Measurements from ENCODE around the gene OR2AJ1. TPM values are rescaled to one million over a fixed set of nuclear protein-coding genes. Genes with fewer than 3 reads are reported as not detected.

The OR2AJ1 gene
- total RNA-seq, 1 donor from 2014 or later: not detected

DNA sequence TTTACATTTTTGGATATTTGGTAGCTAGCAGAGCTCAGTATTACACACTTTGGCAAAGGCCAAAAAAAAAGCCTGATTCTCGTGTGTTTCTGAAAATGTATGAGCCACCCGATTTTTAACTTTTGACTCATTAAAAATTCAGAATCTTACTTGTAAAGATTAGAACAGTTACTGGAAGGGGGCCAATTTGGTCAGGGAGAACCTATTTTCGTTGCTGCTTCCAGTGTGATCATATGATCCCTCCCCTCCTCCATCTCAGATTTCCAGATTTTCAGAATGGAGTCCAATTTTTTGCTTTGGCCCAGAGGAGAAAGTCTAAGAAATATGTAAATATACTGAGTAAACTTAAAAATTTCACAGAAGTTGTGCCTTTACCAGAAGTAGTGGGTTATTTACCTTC lies 37.1 kb downstream of the OR2AJ1 start:
- Histone ChIP-seq H3K4me1 (no peaks in the 10 kb centered on the region), H3K27me3 (no peaks in the 10 kb centered on the region), H3K36me3 (no peaks in the 10 kb centered on the region), H3K4me3 (no peak overlapping the region), H3K9me3 (no peaks in the 10 kb centered on the region), H3K27ac (no peak overlapping the region)
- ATAC-seq (no peak), DNase-seq (no peak)
- intact Hi-C loops (cut with DNase I): no loop called here
- TF ChIP-seq, protein P1, sequence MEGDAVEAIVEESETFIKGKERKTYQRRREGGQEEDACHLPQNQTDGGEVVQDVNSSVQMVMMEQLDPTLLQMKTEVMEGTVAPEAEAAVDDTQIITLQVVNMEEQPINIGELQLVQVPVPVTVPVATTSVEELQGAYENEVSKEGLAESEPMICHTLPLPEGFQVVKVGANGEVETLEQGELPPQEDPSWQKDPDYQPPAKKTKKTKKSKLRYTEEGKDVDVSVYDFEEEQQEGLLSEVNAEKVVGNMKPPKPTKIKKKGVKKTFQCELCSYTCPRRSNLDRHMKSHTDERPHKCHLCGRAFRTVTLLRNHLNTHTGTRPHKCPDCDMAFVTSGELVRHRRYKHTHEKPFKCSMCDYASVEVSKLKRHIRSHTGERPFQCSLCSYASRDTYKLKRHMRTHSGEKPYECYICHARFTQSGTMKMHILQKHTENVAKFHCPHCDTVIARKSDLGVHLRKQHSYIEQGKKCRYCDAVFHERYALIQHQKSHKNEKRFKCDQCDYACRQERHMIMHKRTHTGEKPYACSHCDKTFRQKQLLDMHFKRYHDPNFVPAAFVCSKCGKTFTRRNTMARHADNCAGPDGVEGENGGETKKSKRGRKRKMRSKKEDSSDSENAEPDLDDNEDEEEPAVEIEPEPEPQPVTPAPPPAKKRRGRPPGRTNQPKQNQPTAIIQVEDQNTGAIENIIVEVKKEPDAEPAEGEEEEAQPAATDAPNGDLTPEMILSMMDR (IDR thresholded peaks at IDR 0.05): no peak

DNA sequence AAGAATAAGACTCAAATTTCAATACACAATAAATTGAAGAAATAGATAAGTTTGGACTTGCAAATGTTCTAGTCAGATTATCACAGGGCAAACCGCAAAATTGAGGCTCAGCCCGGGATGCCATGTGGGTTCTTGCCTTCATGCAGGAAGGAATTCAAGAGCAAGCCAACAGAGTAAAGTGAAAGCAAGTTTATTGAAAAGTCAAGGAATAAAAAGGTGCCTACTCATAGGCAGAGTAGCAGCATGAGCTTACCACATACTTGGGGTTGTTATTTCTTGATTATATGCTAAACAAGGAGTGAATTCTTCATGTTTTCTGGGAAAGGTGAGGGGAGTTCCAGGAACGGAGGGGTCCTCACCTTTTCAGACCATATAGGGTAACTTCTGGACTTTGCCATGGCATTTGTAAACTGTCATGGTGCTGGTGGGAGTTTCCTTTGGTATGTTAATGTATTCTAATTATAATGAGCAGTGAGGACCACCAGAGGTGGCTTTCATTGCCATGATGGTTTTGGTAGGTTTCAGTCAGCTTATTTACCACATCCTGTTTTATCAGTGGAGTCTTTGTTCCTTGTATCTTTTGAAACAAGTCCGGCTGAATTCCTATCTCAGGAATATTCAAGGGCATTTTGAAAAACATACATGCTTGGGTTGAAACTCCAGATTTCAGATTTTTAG lies 38.4 kb downstream of the OR2AJ1 start:
- ATAC-seq (no peak), DNase-seq (no peak)
- TF ChIP-seq, protein P1 (IDR thresholded peaks at IDR 0.05): no peak
- no peaks in the 10 kb centered on the region for H3K4me1 ChIP-seq
- H3K27me3 ChIP-seq: no peaks in the 10 kb centered on the region
- H3K27ac ChIP-seq: no peak overlapping the region
- H3K4me3 ChIP-seq: no peak overlapping the region
- intact Hi-C loops (cut with DNase I): no loop called here
- H3K9me3 ChIP-seq: no peaks in the 10 kb centered on the region
- H3K36me3 ChIP-seq: no peaks in the 10 kb centered on the region

DNA sequence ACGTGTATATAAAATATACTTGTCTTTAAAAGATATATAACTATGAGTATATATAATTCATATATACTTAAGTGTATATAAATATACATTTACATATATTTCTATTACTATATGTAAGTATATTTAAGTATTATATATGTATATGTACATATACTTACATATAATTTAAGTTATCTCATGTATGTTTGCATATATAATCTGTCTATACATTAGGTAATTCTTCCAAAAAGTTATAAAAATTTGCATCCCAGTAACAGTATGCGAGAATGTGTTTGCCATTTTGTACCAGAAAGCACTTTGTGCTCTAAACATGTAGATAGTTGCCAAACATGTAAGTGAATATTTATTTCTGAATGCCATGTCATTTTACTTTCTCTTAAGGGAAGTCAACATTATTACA lies 40.2 kb downstream of the OR2AJ1 start, which contains the start of gene OR2AK2:
Gene OR2AK2 (plus strand): TSS at position 301 of the 400 bp plus-strand sequence. CDS start 144 bp downstream, outside the sequence.
- intact Hi-C loops (cut with DNase I): no loop called here
- H3K27me3 ChIP-seq: no peaks in the 10 kb centered on the region
- H3K9me3 ChIP-seq: no peaks in the 10 kb centered on the region
- H3K27ac ChIP-seq: no peak within 1 kb of the TSS
- H3K4me3 ChIP-seq: no peak within 1 kb of the TSS
- no peak for DNase-seq
- TF ChIP-seq, protein P1 (IDR thresholded peaks at IDR 0.05): no peak
- no peaks in the 10 kb centered on the region for H3K36me3 ChIP-seq
- no peak for ATAC-seq
- no peaks in the 10 kb centered on the region for H3K4me1 ChIP-seq

DNA sequence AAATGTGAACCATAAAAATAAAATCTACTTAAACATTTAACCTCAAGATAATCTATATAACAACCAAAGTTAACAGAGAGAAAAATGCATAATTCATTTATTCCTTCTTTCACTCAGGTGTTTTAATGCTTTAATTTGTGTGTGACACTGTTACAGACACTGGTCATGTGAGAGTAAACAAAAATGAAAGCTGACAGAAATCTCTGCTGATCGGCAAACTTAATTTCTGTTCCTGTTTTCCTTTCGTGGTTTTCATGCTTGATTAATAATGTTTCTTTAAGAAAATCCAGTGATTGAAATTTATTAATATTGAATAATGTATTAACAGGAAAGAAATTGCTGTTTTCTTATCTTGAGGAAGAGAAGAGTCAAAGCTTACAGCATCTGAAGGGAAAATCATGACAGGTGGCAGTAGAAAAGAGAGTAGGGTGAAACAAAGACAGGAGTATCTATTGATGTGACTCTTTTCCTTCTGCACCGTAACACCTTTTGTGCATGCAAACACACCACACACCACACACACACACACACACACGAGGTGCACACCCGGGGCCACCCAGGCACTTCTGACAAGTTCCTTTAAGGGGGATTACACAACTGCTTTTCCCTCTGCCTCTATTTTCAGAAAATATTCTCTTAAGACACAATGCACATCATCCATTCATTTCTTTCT lies 42.0 kb downstream of the OR2AJ1 start:
- Histone ChIP-seq H3K27ac (no peak overlapping the region), H3K4me1 (no peaks in the 10 kb centered on the region), H3K27me3 (no peaks in the 10 kb centered on the region), H3K4me3 (no peak overlapping the region), H3K36me3 (no peaks in the 10 kb centered on the region), H3K9me3 (no peaks in the 10 kb centered on the region)
- DNase-seq (no peak), ATAC-seq (no peak)
- TF ChIP-seq, protein P1 (IDR thresholded peaks at IDR 0.05): no peak
- intact Hi-C loops (cut with DNase I): no loop called here

Other genes starting within 250 kb of the OR2AJ1 start
- not detected for gene OR13G1, start 245.2 kb upstream of the OR2AJ1 start, total RNA-seq
- not detected for gene OR6F1, start 208.2 kb upstream of the OR2AJ1 start, total RNA-seq
- gene OR14K1, start 186.3 kb upstream of the OR2AJ1 start, total RNA-seq: not detected
- not detected for gene OR14A2, start 176.7 kb upstream of the OR2AJ1 start, total RNA-seq
- gene OR1C1, start 164.3 kb upstream of the OR2AJ1 start, total RNA-seq: not detected
- not detected for gene OR14A16, start 100.8 kb upstream of the OR2AJ1 start, total RNA-seq
- gene OR11L1, start 83.0 kb upstream of the OR2AJ1 start, total RNA-seq: not detected
- 6.0 TPM for gene TRIM58, start 67.7 kb upstream of the OR2AJ1 start, total RNA-seq
- gene OR2W3, start 29.3 kb upstream of the OR2AJ1 start, total RNA-seq: 1.6 TPM
- not detected for gene OR2T8, start 4.6 kb upstream of the OR2AJ1 start, total RNA-seq
- not detected for gene OR2L8, start 24.0 kb downstream of the OR2AJ1 start, total RNA-seq
- gene OR2AK2, start 40.3 kb downstream of the OR2AJ1 start, total RNA-seq: not detected
- not detected for gene OR2L5, start 88.8 kb downstream of the OR2AJ1 start, total RNA-seq
- 0.14 TPM for gene OR2L2, start 105.2 kb downstream of the OR2AJ1 start, total RNA-seq
- not detected for gene OR2L3, start 121.9 kb downstream of the OR2AJ1 start, total RNA-seq
- not detected for gene OR2L13, start 170.3 kb downstream of the OR2AJ1 start, total RNA-seq
- gene OR2M5, start 220.3 kb downstream of the OR2AJ1 start, total RNA-seq: not detected
- gene OR2M2, start 249.9 kb downstream of the OR2AJ1 start, total RNA-seq: not detected

Data from upper lobe of right lung (tissue), 1 donor.